ENCODE data around the gene FERD3L.

FERD3L gene

GRCh38 chr7:19105546-19105945, 39.7 kb downstream of the FERD3L start:
- POLR2A ChIA-PET, result interaction anchor here (5.9 kb wide), 1 partner anchor 12 kb away, joined by 45 read pairs; the partner anchor contains the start of gene TWIST1
- TF ChIP-seq, protein P1, sequence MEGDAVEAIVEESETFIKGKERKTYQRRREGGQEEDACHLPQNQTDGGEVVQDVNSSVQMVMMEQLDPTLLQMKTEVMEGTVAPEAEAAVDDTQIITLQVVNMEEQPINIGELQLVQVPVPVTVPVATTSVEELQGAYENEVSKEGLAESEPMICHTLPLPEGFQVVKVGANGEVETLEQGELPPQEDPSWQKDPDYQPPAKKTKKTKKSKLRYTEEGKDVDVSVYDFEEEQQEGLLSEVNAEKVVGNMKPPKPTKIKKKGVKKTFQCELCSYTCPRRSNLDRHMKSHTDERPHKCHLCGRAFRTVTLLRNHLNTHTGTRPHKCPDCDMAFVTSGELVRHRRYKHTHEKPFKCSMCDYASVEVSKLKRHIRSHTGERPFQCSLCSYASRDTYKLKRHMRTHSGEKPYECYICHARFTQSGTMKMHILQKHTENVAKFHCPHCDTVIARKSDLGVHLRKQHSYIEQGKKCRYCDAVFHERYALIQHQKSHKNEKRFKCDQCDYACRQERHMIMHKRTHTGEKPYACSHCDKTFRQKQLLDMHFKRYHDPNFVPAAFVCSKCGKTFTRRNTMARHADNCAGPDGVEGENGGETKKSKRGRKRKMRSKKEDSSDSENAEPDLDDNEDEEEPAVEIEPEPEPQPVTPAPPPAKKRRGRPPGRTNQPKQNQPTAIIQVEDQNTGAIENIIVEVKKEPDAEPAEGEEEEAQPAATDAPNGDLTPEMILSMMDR (IDR thresholded peaks at IDR 0.05; ENCODE audit: insufficient read depth, low read length, missing control alignments), result no peak
- peak overlapping the region; percentile 57 for H3K4me3 ChIP-seq (ENCODE audit: low read depth, low read length)
- no peak for DNase-seq (ENCODE audit: low read depth, low spot score)
- CTCF ChIA-PET, result interaction anchor here (0.9 to 1.4 kb wide), 4 partner anchors 11 to 514 kb away, joined by 3 to 6 read pairs (median 3); no protein-coding TSS in a partner anchor

- peak overlapping the region; percentile 45 for H3K4me3 ChIP-seq (ENCODE audit: low read depth, low read length)
- DNase-seq (ENCODE audit: low read depth, low spot score), result no peak
- CTCF ChIA-PET, result interaction anchor here (0.7 to 1.4 kb wide), 4 partner anchors 13 to 513 kb away, joined by 3 read pairs; no protein-coding TSS in a partner anchor
- TF ChIP-seq, protein P1 (IDR thresholded peaks at IDR 0.05; ENCODE audit: insufficient read depth, low read length, missing control alignments), result no peak
- POLR2A ChIA-PET, result interaction anchor here (5.9 kb wide), 1 partner anchor 13 kb away, joined by 45 read pairs; the partner anchor contains the start of gene TWIST1
Measured at GRCh38 chr7:19104811-19105210, 40.4 kb downstream of the FERD3L start.

DNA sequence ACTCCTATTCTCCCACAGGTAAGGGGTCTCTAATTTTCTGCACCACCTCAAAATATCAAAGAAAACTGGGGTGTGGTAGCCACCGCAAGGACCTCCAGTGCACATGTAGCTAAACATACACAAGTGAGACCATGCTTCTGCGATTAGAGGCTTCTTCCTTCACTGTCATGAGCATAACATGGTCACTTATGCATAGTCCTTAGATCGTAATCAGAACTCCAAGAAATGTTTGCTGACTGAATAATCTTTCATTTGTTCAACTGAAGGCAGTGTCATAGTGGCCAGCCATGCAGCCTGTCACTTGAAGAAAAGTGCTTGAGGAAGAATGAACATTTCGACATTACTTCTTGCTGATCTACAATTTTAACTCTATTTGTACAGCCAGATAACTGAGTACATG, 42.3 kb downstream of the FERD3L start:
- CTCF ChIA-PET, result interaction anchor here (1.2 to 1.4 kb wide), 2 partner anchors 11 to 410 kb away, joined by 3 to 4 read pairs; no protein-coding TSS in a partner anchor
- POLR2A ChIA-PET, result no interaction called here

GRCh38 chr7:19101909-19102308, 43.3 kb downstream of the FERD3L start:
- H3K4me3 ChIP-seq (ENCODE audit: low read depth, low read length), result peak overlapping the region; percentile 38

More for the DNA sequence above, 42.3 kb downstream of the FERD3L start:
- no peak for DNase-seq (ENCODE audit: low read depth, low spot score)
- H3K4me3 ChIP-seq (ENCODE audit: low read depth, low read length), result peak overlapping the region; percentile 30; the same call in 1 of the 2 replicates
- TF ChIP-seq, protein P1 (IDR thresholded peaks at IDR 0.05; ENCODE audit: insufficient read depth, low read length, missing control alignments), result no peak

DNA sequence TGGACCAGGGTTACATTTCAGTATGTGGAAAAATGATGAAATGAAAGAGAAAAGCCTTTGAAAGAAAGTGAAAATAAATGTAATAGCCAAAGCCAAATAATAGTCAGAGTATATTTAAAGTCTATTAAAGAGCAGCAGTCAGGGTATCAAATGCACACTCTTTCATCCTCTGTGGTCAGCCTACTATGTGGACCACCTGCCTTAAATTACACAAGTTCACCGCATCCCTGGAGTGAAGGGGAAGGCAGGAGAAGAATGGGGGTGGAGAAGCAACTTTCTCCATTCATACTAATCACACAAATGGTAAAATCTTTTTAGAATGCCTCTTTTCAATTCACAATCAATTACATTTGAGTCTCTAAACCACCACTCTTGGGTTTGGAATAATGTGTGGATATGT, 43.7 kb downstream of the FERD3L start:
- ChIA-PET POLR2A (no interaction called here), CTCF (interaction anchor here (1.1 to 1.4 kb wide), 3 partner anchors 13 to 408 kb away, joined by 3 to 4 read pairs (median 3); no protein-coding TSS in a partner anchor)
- TF ChIP-seq, protein P1 (IDR thresholded peaks at IDR 0.05; ENCODE audit: insufficient read depth, low read length, missing control alignments), result no peak
- no peak for DNase-seq (ENCODE audit: low read depth, low spot score)
- peak overlapping the region; percentile 38; the same call in 1 of the 2 replicates for H3K4me3 ChIP-seq (ENCODE audit: low read depth, low read length)

More at GRCh38 chr7:19101909-19102308, 43.3 kb downstream of the FERD3L start:
- TF ChIP-seq, protein P1 (IDR thresholded peaks at IDR 0.05; ENCODE audit: insufficient read depth, low read length, missing control alignments), result no peak
- DNase-seq (ENCODE audit: low read depth, low spot score), result no peak
- CTCF ChIA-PET, result interaction anchor here (1.1 to 1.4 kb wide), 3 partner anchors 12 to 409 kb away, joined by 3 to 4 read pairs (median 3); no protein-coding TSS in a partner anchor
- POLR2A ChIA-PET, result interaction anchor here (1.0 kb wide), 1 partner anchor 16 kb away, joined by 3 read pairs; the partner anchor contains the start of gene TWIST1

DNA sequence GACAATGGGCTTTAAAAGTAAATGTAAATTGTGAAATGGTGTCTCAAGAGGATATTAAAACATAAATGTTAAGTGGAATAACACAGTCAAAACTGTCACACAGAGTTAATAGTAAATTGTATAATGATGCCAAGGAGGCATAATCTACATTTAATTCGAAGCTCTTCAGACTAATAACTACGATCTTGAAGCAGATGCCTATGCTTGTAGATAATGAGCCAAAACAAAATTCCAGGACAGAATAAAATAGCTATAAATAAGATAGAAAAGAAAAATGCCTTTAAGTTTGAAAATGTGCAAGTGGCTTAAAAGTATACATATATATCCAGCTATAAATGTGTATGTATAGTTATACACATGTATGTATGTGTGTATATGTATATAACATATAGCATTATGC, 45.3 kb downstream of the FERD3L start:
- TF ChIP-seq, protein P1 (IDR thresholded peaks at IDR 0.05; ENCODE audit: insufficient read depth, low read length, missing control alignments), result no peak
- no peak for DNase-seq (ENCODE audit: low read depth, low spot score)
- CTCF ChIA-PET, result interaction anchor here (0.9 to 1.7 kb wide), 4 partner anchors 10 to 434 kb away, joined by 3 to 6 read pairs (median 4); partner anchors contain the start of gene TWIST1
- POLR2A ChIA-PET, result interaction anchor here (1.1 kb wide), 1 partner anchor 18 kb away, joined by 4 read pairs; the partner anchor contains the start of gene TWIST1
- H3K4me3 ChIP-seq (ENCODE audit: low read depth, low read length), result no peak overlapping the region
